WTC11 (cell line): ENCODE results near the gene THBS3. TPM values are rescaled to one million over a fixed set of nuclear protein-coding genes. Genes with fewer than 3 reads are reported as not detected.
A peak's percentile ranks its signal among the peaks of the same experiment; 100 is the strongest.
"Not testable (repeated sequence)": the region's sequence is repeated elsewhere in the genome, so short reads cannot be mapped to it uniquely, and the experiment has no call there.

Experiments
- ATAC-seq: fragments of 200-7000 bp; cut with Tn5 transposase; 2 replicates; pipeline ENCODE4 v1.10.0; 2021; ENCODE audit warnings: mild to moderate bottlenecking, moderate library complexity
- CTCF ChIA-PET: fragments of 300-600 bp; sonication (Branson Sonifier 250); formaldehyde crosslinking; loops from one replicate; lab custom pipeline; 2021; ENCODE audit warnings: antibody characterized with exemption; lab: Charles Lee
- POLR2A ChIA-PET: fragments of 350-600 bp; sonication (Branson Sonifier 250); formaldehyde crosslinking; loops from one replicate; lab custom pipeline; 2021; ENCODE audit warnings: antibody characterized with exemption; lab: Charles Lee
- DNase-seq: peaks from one replicate; pipeline ENCODE4 v3.0.0; 2021; ENCODE audit warnings: low spot score
- H3K27ac Mint-ChIP-seq: 2 replicates; pipeline ENCODE4 v1.8.0; 2021; ENCODE audit warnings: mixed read lengths
- H3K27me3 Mint-ChIP-seq: 2 replicates; pipeline ENCODE4 v1.8.0; 2021; ENCODE audit warnings: low read depth, mild to moderate bottlenecking, moderate library complexity, mixed read lengths
- H3K36me3 Mint-ChIP-seq: 2 replicates; pipeline ENCODE4 v1.8.0; 2021; ENCODE audit warnings: mixed read lengths
- H3K4me1 Mint-ChIP-seq: 2 replicates; pipeline ENCODE4 v1.8.0; 2022; ENCODE audit warnings: mixed read lengths
- H3K4me3 Mint-ChIP-seq: 2 replicates; pipeline ENCODE4 v1.8.0; 2021; ENCODE audit warnings: mild to moderate bottlenecking, moderate library complexity, mixed read lengths
- H3K9me3 Mint-ChIP-seq: 2 replicates; pipeline ENCODE4 v1.8.0; 2021; ENCODE audit warnings: mixed read lengths
- CREB1 ChIP-seq: sonication (generic); formaldehyde crosslinking; IDR thresholded peaks from 2 replicates; pipeline ENCODE4 v1.8.0; 2023; ENCODE audit warnings: mild to moderate bottlenecking, missing genetic modification reagents
- ELF4 ChIP-seq: sonication (generic); formaldehyde crosslinking; IDR thresholded peaks from 2 replicates; pipeline ENCODE4 v1.8.1; 2022; ENCODE audit warnings: low read depth, mild to moderate bottlenecking, moderate library complexity, missing genetic modification reagents
- ETV6 ChIP-seq: sonication (generic); formaldehyde crosslinking; IDR thresholded peaks from 2 replicates; pipeline ENCODE4 v1.8.1; 2022; ENCODE audit warnings: mild to moderate bottlenecking, missing genetic modification reagents
- FOXP1 ChIP-seq: sonication (generic); formaldehyde crosslinking; IDR thresholded peaks from 2 replicates; pipeline ENCODE4 v1.8.0; 2022; ENCODE audit warnings: missing genetic modification reagents, mild to moderate bottlenecking, moderate library complexity, borderline replicate concordance
- GABPB1 ChIP-seq: sonication (generic); formaldehyde crosslinking; IDR thresholded peaks from 2 replicates; pipeline ENCODE4 v1.8.1; 2023; ENCODE audit warnings: mild to moderate bottlenecking, missing genetic modification reagents
- NFATC4 ChIP-seq: fragments of 250-450 bp; sonication (Bioruptor Pico); IDR thresholded peaks from 2 replicates; pipeline ENCODE4 v1.9.0; 2021; ENCODE audit warnings: mild to moderate bottlenecking
- NFE2L1 ChIP-seq: sonication (generic); formaldehyde crosslinking; IDR thresholded peaks from 2 replicates; pipeline ENCODE4 v1.8.1; 2023; ENCODE audit warnings: missing genetic modification reagents
- SMAD4 ChIP-seq: sonication (generic); formaldehyde crosslinking; IDR thresholded peaks from 2 replicates; pipeline ENCODE4 v1.8.0; 2022; ENCODE audit warnings: mild to moderate bottlenecking, missing genetic modification reagents
- ZNF263 ChIP-seq: sonication (generic); formaldehyde crosslinking; IDR thresholded peaks from 2 replicates; pipeline ENCODE4 v1.8.1; 2022; ENCODE audit warnings: low read depth, mild to moderate bottlenecking, moderate library complexity, missing genetic modification reagents
- total RNA-seq: library from RNA; stranded (reverse); gene quantifications from 3 replicates; pipeline ENCODE4 v1.2.3, GENCODE V29; 2021
- TF ChIP-seq, protein P1 (sequence below): sonication (generic); formaldehyde crosslinking; IDR thresholded peaks from 2 replicates; pipeline ENCODE4 v1.8.1; 2022; ENCODE audit warnings: mild to moderate bottlenecking, missing genetic modification reagents, moderate library complexity, borderline replicate concordance
- TF ChIP-seq, protein P2 (sequence below): fragments of 200-600 bp; IDR thresholded peaks from 2 replicates; pipeline ENCODE4 v1.8.0; 2022; ENCODE audit warnings: antibody characterized with exemption
- TF ChIP-seq, protein P3 (sequence below): sonication (generic); formaldehyde crosslinking; IDR thresholded peaks from 2 replicates; pipeline ENCODE4 v1.8.1; 2022; ENCODE audit warnings: mild to moderate bottlenecking, moderate library complexity, missing genetic modification reagents
- TF ChIP-seq, protein P4 (sequence below): sonication (generic); formaldehyde crosslinking; IDR thresholded peaks from 2 replicates; pipeline ENCODE4 v1.8.0; 2023; ENCODE audit warnings: missing genetic modification reagents
- TF ChIP-seq, protein P5 (sequence below): sonication (generic); formaldehyde crosslinking; IDR thresholded peaks from 2 replicates; pipeline ENCODE4 v1.8.0; 2023; ENCODE audit warnings: missing genetic modification reagents, mild to moderate bottlenecking, borderline replicate concordance
- TF ChIP-seq, protein P6 (sequence below): sonication (generic); formaldehyde crosslinking; IDR thresholded peaks from 2 replicates; pipeline ENCODE4 v1.8.1; 2023; ENCODE audit warnings: mild to moderate bottlenecking, missing genetic modification reagents
- TF ChIP-seq, protein P7 (sequence below): sonication (generic); formaldehyde crosslinking; conservative IDR thresholded peaks from 2 replicates; pipeline ENCODE4 v1.8.1; 2023; ENCODE audit warnings: mild to moderate bottlenecking, low read depth, missing genetic modification reagents, moderate library complexity

Gene THBS3
- total RNA-seq, 1 experiment from 2014 or later, result 5.3 TPM

DNA sequence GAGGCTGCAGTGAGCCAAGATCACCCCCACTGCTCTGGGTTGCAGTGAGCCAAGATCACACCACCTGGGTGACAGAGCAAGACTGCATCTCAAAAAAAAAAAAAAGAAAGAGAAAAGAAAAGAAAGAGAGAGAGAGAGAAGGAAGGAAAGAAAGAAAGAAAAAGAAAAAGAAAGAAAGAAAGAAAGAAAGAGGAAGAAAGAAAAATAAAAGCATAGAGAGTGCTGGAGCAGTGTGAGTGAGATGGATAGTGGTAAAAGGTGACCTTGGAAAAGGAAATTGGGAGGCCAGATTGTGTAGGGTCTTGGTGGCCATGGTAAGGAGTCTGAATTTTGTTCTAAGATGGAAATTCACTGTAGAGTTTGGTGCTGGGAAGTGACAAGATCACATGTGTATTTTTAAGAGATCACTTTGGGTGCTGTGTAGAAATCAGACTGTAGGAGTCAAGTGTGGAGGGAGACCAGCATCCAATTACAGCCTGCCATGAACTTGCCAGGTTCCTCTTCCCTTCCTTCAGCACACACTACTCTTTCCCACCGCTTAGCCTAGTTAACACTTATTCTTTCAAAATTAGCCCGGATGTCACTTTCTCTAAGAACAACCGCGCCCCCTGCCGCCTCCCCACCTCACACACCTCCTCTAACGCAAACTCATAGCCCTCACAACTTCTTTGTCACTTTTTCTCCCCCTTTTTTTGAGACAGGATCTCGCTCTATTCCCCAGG, 18.7 kb upstream of the THBS3 start (continued):
- TF ChIP-seq, protein P1, sequence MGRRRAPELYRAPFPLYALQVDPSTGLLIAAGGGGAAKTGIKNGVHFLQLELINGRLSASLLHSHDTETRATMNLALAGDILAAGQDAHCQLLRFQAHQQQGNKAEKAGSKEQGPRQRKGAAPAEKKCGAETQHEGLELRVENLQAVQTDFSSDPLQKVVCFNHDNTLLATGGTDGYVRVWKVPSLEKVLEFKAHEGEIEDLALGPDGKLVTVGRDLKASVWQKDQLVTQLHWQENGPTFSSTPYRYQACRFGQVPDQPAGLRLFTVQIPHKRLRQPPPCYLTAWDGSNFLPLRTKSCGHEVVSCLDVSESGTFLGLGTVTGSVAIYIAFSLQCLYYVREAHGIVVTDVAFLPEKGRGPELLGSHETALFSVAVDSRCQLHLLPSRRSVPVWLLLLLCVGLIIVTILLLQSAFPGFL (CRISPR knock-in tag), result no peak
- TF ChIP-seq, protein P2, sequence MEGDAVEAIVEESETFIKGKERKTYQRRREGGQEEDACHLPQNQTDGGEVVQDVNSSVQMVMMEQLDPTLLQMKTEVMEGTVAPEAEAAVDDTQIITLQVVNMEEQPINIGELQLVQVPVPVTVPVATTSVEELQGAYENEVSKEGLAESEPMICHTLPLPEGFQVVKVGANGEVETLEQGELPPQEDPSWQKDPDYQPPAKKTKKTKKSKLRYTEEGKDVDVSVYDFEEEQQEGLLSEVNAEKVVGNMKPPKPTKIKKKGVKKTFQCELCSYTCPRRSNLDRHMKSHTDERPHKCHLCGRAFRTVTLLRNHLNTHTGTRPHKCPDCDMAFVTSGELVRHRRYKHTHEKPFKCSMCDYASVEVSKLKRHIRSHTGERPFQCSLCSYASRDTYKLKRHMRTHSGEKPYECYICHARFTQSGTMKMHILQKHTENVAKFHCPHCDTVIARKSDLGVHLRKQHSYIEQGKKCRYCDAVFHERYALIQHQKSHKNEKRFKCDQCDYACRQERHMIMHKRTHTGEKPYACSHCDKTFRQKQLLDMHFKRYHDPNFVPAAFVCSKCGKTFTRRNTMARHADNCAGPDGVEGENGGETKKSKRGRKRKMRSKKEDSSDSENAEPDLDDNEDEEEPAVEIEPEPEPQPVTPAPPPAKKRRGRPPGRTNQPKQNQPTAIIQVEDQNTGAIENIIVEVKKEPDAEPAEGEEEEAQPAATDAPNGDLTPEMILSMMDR, result peak; percentile 24; the same call in 1 of the 2 replicates
- no peak for TF ChIP-seq NFATC4
- TF ChIP-seq ZNF263 (CRISPR knock-in tag), result no peak
- TF ChIP-seq, protein P3, sequence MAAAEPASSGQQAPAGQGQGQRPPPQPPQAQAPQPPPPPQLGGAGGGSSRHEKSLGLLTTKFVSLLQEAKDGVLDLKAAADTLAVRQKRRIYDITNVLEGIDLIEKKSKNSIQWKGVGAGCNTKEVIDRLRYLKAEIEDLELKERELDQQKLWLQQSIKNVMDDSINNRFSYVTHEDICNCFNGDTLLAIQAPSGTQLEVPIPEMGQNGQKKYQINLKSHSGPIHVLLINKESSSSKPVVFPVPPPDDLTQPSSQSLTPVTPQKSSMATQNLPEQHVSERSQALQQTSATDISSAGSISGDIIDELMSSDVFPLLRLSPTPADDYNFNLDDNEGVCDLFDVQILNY (CRISPR knock-in tag), result no peak
- TF ChIP-seq, all 79 proteins: peak for 2

DNA sequence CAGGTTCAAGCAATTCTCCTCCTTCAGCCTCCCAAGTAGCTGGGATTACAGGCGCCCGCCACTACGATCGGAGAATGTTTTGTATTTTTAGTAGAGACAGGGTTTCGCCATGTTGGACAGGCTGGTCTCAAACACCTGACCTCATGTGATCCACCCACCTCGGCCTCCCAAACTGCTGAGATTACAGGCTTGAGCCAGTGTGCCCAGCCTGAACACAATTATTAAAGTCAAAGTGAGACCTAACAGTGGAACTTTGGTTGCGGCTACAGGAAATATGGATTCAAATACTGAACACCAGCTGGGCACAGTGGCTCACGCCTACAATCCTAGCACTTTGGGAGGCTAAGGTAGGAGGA, 17.7 kb upstream of the THBS3 start:
- H3K36me3 Mint-ChIP-seq, ATAC-seq, H3K9me3 Mint-ChIP-seq, POLR2A ChIA-PET, H3K27ac Mint-ChIP-seq, DNase-seq: not testable (repeated sequence)
- H3K4me1 Mint-ChIP-seq, result peaks cover 25% of the 10 kb centered on the region
- CTCF ChIA-PET, result interaction anchor here (1.9 to 6.1 kb wide), 3 partner anchors 19 to 31 kb away, joined by 5 to 48 read pairs (median 19); no protein-coding TSS in a partner anchor
- H3K4me3 Mint-ChIP-seq, result peak overlapping the region; percentile 92
- peaks cover 18% of the 10 kb centered on the region for H3K27me3 Mint-ChIP-seq

DNA sequence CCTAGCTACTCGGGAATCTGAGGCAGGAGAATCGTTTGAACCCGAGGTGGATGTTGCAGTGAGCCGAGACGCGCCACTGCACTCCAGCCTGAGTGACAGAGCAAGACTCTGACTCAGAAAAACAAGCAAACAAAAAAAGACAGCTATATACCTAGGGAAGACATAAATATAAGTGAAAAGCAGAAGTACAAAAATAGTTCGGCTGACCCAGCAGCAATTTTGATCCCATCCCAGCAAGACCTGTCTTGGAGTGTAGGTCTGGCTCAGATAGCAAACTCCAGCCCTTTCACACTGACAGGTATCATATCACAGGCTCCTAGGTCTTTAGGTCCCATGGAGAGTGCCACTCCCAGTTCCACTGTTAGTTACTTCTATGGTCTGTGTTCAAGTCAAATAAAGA, 15.3 kb upstream of the THBS3 start:
- Mint-ChIP-seq H3K27me3 (peaks cover 3% of the 10 kb centered on the region; the same call in 1 of the 2 replicates), H3K4me1 (peaks cover 33% of the 10 kb centered on the region), H3K4me3 (no peak overlapping the region), H3K36me3 (no peaks in the 10 kb centered on the region), H3K27ac (no peak overlapping the region; the same call in 1 of the 2 replicates), H3K9me3 (no peaks in the 10 kb centered on the region)
- ChIA-PET CTCF (interaction anchor here (1.8 to 6.1 kb wide), 2 partner anchors 28 to 50 kb away, joined by 3 to 48 read pairs; partner anchors contain the start of gene KRTCAP2), POLR2A (no interaction called here)
- no peak for DNase-seq
- no peak for ATAC-seq
- TF ChIP-seq SMAD4 (CRISPR knock-in tag), result no peak
- TF ChIP-seq, protein P1 (CRISPR knock-in tag), result no peak
- TF ChIP-seq CREB1 (CRISPR knock-in tag), result no peak
- TF ChIP-seq NFE2L1 (CRISPR knock-in tag), result no peak
- TF ChIP-seq ETV6 (CRISPR knock-in tag), result no peak
- TF ChIP-seq GABPB1 (CRISPR knock-in tag), result no peak
- TF ChIP-seq FOXP1, result no peak
- TF ChIP-seq, protein P4, sequence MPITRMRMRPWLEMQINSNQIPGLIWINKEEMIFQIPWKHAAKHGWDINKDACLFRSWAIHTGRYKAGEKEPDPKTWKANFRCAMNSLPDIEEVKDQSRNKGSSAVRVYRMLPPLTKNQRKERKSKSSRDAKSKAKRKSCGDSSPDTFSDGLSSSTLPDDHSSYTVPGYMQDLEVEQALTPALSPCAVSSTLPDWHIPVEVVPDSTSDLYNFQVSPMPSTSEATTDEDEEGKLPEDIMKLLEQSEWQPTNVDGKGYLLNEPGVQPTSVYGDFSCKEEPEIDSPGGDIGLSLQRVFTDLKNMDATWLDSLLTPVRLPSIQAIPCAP, result no peak
- TF ChIP-seq, protein P5, sequence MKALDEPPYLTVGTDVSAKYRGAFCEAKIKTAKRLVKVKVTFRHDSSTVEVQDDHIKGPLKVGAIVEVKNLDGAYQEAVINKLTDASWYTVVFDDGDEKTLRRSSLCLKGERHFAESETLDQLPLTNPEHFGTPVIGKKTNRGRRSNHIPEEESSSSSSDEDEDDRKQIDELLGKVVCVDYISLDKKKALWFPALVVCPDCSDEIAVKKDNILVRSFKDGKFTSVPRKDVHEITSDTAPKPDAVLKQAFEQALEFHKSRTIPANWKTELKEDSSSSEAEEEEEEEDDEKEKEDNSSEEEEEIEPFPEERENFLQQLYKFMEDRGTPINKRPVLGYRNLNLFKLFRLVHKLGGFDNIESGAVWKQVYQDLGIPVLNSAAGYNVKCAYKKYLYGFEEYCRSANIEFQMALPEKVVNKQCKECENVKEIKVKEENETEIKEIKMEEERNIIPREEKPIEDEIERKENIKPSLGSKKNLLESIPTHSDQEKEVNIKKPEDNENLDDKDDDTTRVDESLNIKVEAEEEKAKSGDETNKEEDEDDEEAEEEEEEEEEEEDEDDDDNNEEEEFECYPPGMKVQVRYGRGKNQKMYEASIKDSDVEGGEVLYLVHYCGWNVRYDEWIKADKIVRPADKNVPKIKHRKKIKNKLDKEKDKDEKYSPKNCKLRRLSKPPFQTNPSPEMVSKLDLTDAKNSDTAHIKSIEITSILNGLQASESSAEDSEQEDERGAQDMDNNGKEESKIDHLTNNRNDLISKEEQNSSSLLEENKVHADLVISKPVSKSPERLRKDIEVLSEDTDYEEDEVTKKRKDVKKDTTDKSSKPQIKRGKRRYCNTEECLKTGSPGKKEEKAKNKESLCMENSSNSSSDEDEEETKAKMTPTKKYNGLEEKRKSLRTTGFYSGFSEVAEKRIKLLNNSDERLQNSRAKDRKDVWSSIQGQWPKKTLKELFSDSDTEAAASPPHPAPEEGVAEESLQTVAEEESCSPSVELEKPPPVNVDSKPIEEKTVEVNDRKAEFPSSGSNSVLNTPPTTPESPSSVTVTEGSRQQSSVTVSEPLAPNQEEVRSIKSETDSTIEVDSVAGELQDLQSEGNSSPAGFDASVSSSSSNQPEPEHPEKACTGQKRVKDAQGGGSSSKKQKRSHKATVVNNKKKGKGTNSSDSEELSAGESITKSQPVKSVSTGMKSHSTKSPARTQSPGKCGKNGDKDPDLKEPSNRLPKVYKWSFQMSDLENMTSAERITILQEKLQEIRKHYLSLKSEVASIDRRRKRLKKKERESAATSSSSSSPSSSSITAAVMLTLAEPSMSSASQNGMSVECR (CRISPR knock-in tag), result no peak
- TF ChIP-seq, protein P6, sequence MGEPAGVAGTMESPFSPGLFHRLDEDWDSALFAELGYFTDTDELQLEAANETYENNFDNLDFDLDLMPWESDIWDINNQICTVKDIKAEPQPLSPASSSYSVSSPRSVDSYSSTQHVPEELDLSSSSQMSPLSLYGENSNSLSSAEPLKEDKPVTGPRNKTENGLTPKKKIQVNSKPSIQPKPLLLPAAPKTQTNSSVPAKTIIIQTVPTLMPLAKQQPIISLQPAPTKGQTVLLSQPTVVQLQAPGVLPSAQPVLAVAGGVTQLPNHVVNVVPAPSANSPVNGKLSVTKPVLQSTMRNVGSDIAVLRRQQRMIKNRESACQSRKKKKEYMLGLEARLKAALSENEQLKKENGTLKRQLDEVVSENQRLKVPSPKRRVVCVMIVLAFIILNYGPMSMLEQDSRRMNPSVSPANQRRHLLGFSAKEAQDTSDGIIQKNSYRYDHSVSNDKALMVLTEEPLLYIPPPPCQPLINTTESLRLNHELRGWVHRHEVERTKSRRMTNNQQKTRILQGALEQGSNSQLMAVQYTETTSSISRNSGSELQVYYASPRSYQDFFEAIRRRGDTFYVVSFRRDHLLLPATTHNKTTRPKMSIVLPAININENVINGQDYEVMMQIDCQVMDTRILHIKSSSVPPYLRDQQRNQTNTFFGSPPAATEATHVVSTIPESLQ (CRISPR knock-in tag), result no peak
- TF ChIP-seq, protein P7, sequence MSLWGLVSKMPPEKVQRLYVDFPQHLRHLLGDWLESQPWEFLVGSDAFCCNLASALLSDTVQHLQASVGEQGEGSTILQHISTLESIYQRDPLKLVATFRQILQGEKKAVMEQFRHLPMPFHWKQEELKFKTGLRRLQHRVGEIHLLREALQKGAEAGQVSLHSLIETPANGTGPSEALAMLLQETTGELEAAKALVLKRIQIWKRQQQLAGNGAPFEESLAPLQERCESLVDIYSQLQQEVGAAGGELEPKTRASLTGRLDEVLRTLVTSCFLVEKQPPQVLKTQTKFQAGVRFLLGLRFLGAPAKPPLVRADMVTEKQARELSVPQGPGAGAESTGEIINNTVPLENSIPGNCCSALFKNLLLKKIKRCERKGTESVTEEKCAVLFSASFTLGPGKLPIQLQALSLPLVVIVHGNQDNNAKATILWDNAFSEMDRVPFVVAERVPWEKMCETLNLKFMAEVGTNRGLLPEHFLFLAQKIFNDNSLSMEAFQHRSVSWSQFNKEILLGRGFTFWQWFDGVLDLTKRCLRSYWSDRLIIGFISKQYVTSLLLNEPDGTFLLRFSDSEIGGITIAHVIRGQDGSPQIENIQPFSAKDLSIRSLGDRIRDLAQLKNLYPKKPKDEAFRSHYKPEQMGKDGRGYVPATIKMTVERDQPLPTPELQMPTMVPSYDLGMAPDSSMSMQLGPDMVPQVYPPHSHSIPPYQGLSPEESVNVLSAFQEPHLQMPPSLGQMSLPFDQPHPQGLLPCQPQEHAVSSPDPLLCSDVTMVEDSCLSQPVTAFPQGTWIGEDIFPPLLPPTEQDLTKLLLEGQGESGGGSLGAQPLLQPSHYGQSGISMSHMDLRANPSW, result no peak
- TF ChIP-seq ELF4 (CRISPR knock-in tag), result no peak
